Measurements from ENCODE around the gene TIPARP.

DNA sequence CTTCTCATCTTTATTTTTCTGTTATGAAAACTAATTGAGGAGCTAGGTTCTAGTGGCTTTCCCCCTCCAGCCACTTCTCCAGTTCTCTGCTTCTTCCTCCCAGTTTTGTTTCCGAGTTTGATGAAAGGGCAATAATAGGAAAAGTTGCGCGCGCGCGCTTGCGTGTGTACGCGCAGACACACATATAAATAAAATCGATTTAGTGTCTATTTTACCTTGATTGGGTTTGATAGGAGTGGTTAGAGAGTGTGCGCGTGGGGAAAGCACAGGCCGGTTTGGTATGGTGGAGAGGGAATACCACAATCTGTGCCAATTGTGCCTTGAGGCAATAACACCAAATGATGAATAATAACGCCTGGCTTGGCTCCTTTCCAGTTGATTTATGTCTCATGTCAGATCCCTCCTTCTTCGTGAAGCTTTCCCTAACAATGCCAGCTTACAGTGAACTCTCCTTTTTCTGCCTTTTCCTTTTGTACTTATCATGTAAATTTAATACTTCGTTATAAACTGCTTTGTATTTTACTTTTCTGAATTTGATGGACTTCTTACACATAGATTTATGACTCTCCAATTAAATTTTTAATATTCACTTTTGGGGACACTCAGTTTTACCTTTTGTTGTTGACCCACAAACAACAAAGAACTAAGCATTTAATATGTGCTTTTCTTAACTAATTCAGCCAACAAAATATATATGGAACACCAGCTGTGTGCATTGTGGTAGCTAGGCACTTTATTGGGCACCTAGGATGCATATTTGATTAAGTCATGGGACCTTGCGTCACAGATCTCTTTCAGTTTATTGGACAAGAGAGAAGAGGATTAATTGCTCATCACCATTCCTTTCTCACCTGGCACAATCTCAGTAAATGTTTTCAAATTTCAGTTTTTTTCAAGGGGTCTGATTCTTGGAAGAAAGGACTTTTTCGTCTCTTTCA is 1.7 kb downstream of the TIPARP start:
- TF ChIP-seq EP300 (IDR thresholded peaks at IDR 0.05): peak in 1 of 2 donors; percentile 33
- TF ChIP-seq, protein P1, sequence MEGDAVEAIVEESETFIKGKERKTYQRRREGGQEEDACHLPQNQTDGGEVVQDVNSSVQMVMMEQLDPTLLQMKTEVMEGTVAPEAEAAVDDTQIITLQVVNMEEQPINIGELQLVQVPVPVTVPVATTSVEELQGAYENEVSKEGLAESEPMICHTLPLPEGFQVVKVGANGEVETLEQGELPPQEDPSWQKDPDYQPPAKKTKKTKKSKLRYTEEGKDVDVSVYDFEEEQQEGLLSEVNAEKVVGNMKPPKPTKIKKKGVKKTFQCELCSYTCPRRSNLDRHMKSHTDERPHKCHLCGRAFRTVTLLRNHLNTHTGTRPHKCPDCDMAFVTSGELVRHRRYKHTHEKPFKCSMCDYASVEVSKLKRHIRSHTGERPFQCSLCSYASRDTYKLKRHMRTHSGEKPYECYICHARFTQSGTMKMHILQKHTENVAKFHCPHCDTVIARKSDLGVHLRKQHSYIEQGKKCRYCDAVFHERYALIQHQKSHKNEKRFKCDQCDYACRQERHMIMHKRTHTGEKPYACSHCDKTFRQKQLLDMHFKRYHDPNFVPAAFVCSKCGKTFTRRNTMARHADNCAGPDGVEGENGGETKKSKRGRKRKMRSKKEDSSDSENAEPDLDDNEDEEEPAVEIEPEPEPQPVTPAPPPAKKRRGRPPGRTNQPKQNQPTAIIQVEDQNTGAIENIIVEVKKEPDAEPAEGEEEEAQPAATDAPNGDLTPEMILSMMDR (IDR thresholded peaks at IDR 0.05): no peak
- TF ChIP-seq POLR2A (IDR thresholded peaks at IDR 0.05): no peak
